Nephron progenitor cell (in vitro differentiated cells): ENCODE measurements around the gene MAN2B2.

Experiments
- DNase-seq: peaks from one replicate; pipeline ENCODE4 v3.0.0; 2021
- H3K27ac Mint-ChIP-seq: 2 replicates; pipeline ENCODE4 v1.8.0; 2021; ENCODE audit warnings: mild to moderate bottlenecking, moderate library complexity, mixed read lengths
- H3K27me3 Mint-ChIP-seq: 2 replicates; pipeline ENCODE4 v1.8.0; 2021; ENCODE audit warnings: mild to moderate bottlenecking, low read depth, mixed read lengths; ENCODE audit not compliant: poor library complexity
- H3K36me3 Mint-ChIP-seq: 2 replicates; pipeline ENCODE4 v1.8.0; 2021; ENCODE audit warnings: low read depth, mixed read lengths
- H3K4me1 Mint-ChIP-seq: 2 replicates; pipeline ENCODE4 v1.8.0; 2021; ENCODE audit warnings: mixed read lengths
- H3K4me3 Mint-ChIP-seq: 2 replicates; pipeline ENCODE4 v1.8.0; 2021; ENCODE audit warnings: mild to moderate bottlenecking, moderate library complexity, mixed read lengths
- H3K9me3 Mint-ChIP-seq: 2 replicates; pipeline ENCODE4 v1.8.0; 2021; ENCODE audit warnings: mild to moderate bottlenecking, moderate library complexity, mixed read lengths
- CTCF ChIP-seq: fragments of 200-600 bp; sonication (generic); IDR thresholded peaks from 2 replicates; pipeline ENCODE4 v1.5.0; 2021; ENCODE audit warnings: antibody characterized with exemption

Gene MAN2B2

GRCh38 chr4:6571608-6572007 lies 3.4 kb upstream of the MAN2B2 start:
- no peaks in the 10 kb centered on the region for H3K36me3 Mint-ChIP-seq
- H3K27me3 Mint-ChIP-seq = peaks cover 67% of the 10 kb centered on the region
- H3K9me3 Mint-ChIP-seq = peaks cover 8% of the 10 kb centered on the region
- H3K4me1 Mint-ChIP-seq = no peaks in the 10 kb centered on the region
- DNase-seq = no peak
- H3K27ac Mint-ChIP-seq = no peak overlapping the region
- H3K4me3 Mint-ChIP-seq = no peak overlapping the region
- no peak for TF ChIP-seq CTCF

- Mint-ChIP-seq H3K4me1 (no peaks in the 10 kb centered on the region), H3K9me3 (peaks cover 8% of the 10 kb centered on the region), H3K27ac (no peak overlapping the region), H3K4me3 (no peak overlapping the region), H3K27me3 (peaks cover 47% of the 10 kb centered on the region), H3K36me3 (no peaks in the 10 kb centered on the region)
- no peak for DNase-seq
- no peak for TF ChIP-seq CTCF
Observed at GRCh38 chr4:6573551-6573950, 1.4 kb upstream of the MAN2B2 start.

GRCh38 chr4:6573986-6574746 lies 823 bp upstream of the MAN2B2 start:
- no peak for DNase-seq
- peak overlapping the region; percentile 89 for H3K4me3 Mint-ChIP-seq
- no peak for TF ChIP-seq CTCF
- peaks cover 41% of the 10 kb centered on the region for H3K27me3 Mint-ChIP-seq
- peaks cover 1% of the 10 kb centered on the region for H3K36me3 Mint-ChIP-seq
- no peaks in the 10 kb centered on the region for H3K4me1 Mint-ChIP-seq
- peaks cover 8% of the 10 kb centered on the region for H3K9me3 Mint-ChIP-seq
- no peak overlapping the region for H3K27ac Mint-ChIP-seq

- Mint-ChIP-seq H3K27me3 (peaks cover 30% of the 10 kb centered on the region), H3K4me3 (peak overlapping the region; percentile 74), H3K36me3 (peaks cover 14% of the 10 kb centered on the region), H3K4me1 (no peaks in the 10 kb centered on the region), H3K9me3 (peaks cover 8% of the 10 kb centered on the region), H3K27ac (no peak overlapping the region)
- DNase-seq = no peak
- no peak for TF ChIP-seq CTCF
Observed at GRCh38 chr4:6575503-6576240, 683 bp downstream of the MAN2B2 start.

GRCh38 chr4:6576512-6576911 lies 1.5 kb downstream of the MAN2B2 start:
- Mint-ChIP-seq H3K4me3 (no peak overlapping the region), H3K27me3 (peaks cover 22% of the 10 kb centered on the region), H3K9me3 (peaks cover 2% of the 10 kb centered on the region), H3K4me1 (no peaks in the 10 kb centered on the region), H3K36me3 (peaks cover 19% of the 10 kb centered on the region), H3K27ac (no peak overlapping the region)
- TF ChIP-seq CTCF = no peak
- no peak for DNase-seq
